GM18951 (cell line): ENCODE data around the gene DENND5A.
"Not testable (repeated sequence)": the region's sequence is repeated elsewhere in the genome, so short reads cannot be mapped to it uniquely, and the experiment has no call there.

Experiments
- POLR2A ChIP-seq: IDR thresholded peaks from 4 replicates; pipeline ENCODE4 v1.6.1; 2011; ENCODE audit warnings: mild to moderate bottlenecking; ENCODE audit not compliant: insufficient read length, insufficient read depth; ENCODE audit errors: extremely low read depth
- in situ Hi-C: fragments of 300-500 bp; cut with MboI; formaldehyde crosslinking; loops from one replicate; pipeline ENCODE4 v1.12.0; 2022; ENCODE audit warnings: low sequenced_read_pairs, mixed read lengths, inconsistent platforms; ENCODE audit not compliant: unreplicated experiment

Gene DENND5A

DNA sequence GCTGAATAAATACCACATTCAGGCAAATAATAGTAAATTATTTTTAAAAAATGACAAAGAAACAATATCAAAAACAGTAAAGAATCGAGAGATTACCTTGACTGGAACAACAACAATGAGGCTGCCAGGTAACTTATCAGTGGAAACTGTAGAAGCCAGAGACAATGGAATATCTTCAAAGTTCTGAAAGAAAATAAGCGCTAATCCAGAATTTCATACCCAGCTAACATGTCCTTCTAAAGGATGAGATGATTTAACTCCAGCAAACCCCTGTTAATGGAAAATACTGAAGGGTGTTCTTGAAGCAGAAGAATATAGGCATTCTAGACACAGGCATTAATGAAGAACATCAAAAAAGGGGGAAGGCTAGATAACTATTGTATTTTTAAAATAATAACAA is 153.1 kb downstream of the DENND5A start:
- TF ChIP-seq POLR2A = no peak
- in situ Hi-C loops = no loop called here

DNA sequence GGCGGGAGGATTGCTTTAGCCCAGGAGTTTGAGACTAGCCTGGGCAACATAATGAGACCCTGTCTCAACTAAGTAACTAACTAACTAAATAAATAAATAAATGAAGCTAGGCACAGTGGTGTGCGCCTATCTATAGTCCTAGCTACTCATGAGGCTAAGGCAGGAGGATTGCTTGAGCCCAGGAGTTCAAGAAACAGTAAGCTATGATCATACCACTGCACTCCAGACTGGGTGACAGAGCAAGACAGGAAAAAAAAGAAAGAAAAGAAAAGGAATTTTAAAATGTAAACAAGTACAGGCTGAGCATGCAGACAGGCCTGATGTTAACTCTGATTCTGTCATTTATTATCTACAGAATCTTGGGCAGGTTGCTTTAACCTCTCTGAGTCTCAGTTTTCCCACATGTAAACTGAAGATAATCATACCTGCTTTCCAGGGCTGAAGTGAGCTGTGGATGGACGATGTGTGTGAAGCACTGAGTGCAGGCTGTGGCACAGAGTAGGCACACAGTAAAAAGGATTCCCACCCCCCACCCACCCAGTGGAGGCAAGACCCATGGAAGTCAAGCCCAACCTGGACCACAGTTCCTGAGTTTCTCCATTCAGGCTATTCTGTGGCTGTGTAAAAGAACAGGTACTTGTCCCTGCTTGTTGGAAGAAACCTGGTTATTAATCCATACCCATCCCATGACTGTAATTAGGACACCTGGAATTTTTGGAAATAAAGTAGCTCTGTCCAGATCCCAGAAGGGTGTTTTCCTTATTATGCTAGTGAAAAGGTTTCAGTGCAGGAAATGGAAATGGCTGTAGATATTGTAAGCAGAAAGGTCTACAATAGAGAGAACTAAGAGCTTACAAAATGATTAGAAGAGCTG is 155.1 kb downstream of the DENND5A start:
- no peak for TF ChIP-seq POLR2A
- in situ Hi-C loops = no loop called here

GRCh38 chr11:9104580-9104979 is 160.6 kb downstream of the DENND5A start:
- in situ Hi-C loops = no loop called here
- TF ChIP-seq POLR2A = no peak

GRCh38 chr11:9103542-9104276 is 161.4 kb downstream of the DENND5A start:
- no peak for TF ChIP-seq POLR2A
- in situ Hi-C loops = no loop called here

DNA sequence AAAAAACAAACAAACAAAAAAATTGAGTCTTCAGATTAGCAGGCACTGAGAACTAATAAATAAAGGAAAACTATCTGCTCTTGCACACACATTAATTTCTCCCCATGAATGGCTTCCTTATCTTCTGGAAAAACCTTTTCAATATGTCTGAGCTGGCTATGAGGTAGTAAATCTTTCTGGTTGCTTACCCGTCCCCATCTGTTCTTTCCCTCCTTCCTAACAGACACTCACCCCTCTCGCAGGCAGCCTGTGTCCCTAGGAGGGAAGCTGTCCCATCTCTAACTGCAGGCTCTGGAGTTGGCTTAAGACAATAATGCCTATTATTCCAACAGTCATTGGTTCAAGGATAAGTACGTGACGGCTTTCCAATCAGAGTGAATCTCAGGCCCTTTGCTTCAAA is 165.5 kb downstream of the DENND5A start:
- no peak for TF ChIP-seq POLR2A
- in situ Hi-C loops = no loop called here

GRCh38 chr11:9098455-9098854 is 166.7 kb downstream of the DENND5A start:
- in situ Hi-C loops = not testable (repeated sequence)

DNA sequence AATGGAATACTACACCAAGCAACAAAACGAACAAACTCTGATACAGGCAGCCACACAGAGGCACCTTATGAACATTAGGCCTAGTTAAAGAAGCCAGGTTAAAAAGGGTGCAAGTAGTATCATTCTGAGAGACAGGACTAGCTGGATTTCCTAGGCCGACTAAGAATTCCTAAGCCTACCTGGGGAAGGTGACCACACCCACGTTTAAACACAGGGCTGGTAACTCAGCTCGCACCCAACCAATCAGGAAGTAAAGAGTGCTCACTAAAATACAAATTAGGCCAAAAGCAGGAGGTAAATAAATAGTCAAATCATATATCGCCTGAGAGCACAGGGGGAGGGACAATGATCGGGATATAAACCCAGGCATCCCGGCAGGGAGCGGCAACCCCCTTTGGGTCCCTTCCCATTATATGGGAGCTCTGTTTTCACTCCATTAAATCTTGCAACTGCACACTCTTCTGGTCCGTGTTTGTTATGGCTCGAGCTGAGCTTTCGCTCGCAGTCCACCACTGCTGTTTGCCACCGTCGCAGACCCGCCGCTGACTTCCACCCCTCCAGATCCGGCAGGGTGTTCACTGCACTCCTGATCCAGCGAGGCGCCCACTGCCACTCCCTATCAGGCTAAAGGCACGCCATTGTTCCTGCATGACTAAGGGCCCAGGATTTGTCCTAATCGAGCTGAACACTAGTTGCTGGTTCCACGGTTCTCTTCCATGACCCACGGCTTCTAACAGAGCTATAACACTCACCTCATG is 167.8 kb downstream of the DENND5A start:
- in situ Hi-C loops = not testable (repeated sequence)

- no peak for TF ChIP-seq POLR2A
- in situ Hi-C loops = no loop called here
Observed at GRCh38 chr11:9096427-9096826, 168.7 kb downstream of the DENND5A start.

- no peak for TF ChIP-seq POLR2A
- in situ Hi-C loops = no loop called here
Observed at GRCh38 chr11:9095421-9095820, 169.7 kb downstream of the DENND5A start.

DNA sequence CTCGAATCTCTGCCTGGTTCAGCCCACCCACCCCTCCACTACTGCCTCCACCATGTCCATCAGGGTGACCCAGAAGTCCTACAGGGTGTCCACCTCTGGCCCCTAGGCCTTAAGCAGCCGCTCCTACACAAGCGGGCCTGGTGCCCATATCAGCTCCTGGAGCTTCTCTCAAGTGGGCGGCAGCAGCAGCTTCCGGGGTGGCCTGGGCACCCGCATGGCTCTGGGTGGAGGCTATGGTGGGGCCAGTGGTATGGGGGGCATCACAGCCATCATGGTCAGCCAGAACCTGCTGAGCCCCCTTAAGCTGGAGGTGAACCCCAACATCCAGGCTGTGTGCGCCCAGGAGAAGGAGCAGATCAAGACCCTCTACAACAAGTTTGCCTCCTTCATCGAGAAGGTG is 170.7 kb downstream of the DENND5A start:
- TF ChIP-seq POLR2A = no peak
- in situ Hi-C loops = no loop called here

DNA sequence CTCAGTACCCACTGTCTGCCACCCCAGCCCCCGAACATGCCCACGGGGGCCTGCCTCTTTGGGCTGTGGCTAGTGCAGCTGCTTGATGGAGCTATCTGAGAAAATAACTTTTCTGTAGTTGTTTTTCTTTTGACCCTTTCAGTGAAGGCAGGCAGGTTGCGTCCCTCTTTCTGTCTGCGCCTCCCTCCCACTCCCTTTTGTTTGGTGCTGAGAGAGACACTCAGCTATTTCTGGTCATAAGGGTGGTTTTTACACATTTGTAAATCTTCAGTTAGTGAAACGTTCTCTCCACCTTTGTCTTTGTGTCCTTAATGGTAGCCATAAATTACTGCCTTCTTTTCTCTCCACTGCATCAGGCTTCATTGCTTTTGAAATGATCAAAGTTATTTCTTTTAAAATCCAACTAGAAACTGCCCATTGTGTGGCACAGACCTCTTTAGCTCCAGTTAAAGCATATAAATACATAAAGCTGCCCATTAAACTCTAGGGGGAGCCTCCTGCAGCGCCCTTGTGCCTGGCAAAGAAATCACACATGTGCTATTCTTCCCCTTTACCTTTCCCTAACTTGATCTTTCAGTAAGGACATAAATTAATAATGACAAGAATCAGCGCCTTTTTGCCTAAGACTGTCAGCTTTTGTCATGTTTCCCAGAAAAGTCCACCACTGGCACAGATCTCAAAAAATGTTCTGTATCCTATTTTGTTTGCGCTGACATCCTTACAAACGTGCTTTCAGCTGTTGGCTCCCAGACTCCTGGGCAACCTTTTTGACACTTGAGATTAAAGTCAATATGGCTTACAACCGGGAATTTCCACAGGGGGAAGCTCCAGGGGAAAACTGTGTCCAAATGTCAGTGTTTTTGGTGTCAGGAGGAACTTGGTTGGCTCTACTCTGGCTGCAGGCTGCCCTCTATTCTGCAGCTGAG is 172.0 kb downstream of the DENND5A start:
- TF ChIP-seq POLR2A = no peak
- in situ Hi-C loops = no loop called here

DNA sequence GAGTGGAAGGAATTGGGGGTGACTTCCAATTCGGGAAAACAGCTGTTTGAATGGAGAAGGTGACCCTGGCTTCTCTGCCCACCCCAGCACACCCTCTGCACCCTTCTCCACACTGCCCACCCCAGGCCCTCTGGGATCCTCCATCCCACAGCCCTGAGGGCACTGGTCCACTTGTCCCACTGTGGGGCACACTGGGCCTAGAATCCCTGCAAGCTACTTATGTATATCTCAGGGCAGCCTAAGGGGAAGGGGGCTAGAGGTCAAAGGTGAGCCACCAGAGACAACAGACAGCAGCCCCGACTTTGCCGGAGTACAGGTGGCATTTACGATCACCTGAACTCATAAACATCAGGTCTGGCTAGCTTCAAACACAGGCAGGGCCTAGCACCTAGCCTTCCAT is 173.1 kb downstream of the DENND5A start:
- in situ Hi-C loops = no loop called here
- TF ChIP-seq POLR2A = no peak
